CD4-positive, alpha-beta T cell treated with Interleukin-4 for 1 hour (primary cell): ENCODE data around the gene ACTA2.
"Not testable (repeated sequence)": the region's sequence is repeated elsewhere in the genome, so short reads cannot be mapped to it uniquely, and the experiment has no call there.

Experiments
- DNase-seq, 2 donors: peaks; one replicate each; pipeline ENCODE4 v3.0.0-alpha.2; 2020 to 2022

ACTA2 gene

DNA sequence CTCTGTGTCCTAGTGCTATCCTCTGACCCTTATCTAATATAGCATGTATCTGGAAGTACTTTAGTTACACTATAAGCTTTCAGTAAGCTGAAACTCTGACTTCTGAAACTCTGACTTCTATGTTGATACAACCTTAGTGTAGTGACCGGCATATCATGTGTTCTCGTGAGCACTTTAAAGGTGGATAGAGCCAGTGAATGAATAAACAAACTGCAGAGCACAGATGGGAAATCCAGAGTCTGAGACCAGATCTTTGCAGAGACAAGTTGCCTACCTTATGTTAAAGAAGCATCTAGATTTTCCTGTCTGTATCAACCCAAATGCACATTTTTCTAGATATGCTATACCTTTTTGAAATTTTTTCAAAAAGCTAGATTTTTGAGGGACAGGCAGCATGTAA is 3.5 kb downstream of the ACTA2 start:
- no peak for DNase-seq

DNA sequence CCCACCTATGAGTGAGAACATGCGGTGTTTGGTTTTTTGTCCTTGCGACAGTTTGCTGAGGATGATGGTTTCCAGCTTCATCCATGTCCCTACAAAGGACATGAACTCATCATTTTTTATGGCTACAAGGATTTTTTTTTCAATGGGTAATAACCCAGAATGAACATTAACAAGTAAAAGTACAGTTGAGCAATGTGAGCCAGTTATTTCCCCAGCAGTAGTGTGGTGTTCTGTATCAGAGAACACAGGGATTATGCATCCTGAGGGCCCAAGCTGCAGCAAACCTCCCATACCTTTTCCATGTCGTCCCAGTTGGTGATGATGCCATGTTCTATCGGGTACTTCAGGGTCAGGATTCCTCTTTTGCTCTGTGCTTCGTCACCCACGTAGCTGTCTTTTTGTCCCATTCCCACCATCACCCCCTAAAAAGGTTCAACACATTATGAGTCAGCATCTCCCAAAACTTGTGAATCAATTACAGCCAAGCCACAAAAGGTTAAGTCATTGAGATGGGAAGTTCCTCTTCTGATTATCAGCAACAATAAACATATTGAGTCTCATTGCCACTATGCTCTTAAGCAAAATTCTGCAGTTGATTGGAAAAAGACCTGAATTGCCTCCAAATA is 5.5 kb downstream of the ACTA2 start:
- no peak for DNase-seq

DNA sequence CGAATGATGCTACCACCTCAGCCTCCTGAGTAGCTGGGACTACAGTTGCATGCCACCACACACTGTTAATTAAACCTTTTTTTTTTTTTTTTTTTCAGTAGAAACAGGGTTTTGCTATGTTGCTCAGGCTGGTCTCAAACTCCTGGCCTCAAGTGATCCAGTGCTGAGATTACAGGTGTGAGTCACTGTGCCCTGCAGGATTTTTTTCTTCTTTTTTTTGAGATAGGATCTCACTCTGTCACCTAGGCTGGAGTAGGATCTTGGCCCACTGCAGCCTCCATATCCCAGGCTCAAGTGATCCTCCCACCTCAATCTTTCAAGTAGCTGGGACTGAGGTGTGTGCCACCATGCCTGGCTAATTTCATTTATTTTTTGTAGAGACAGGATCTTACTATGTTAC is 6.4 kb downstream of the ACTA2 start:
- no peak for DNase-seq

DNA sequence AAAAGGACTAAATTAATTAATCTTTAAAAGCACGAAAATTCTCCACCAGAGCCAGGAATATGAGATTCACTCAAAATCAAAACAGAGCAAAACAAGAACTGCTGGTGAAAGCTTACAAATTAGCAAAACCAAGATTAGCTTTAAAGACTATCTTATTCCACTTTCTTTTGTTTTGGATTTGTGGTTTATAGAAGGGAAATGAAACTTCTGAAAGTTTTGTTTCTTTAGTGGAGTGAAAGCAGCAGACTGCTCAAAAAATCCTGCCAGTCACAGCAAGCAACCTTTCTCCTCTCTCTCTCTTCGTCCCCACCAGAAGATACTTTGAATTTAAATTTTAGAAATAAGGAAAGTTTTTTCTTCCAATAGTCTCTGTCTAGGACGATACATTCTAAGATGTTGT is 7.8 kb downstream of the ACTA2 start:
- no peak for DNase-seq

DNA sequence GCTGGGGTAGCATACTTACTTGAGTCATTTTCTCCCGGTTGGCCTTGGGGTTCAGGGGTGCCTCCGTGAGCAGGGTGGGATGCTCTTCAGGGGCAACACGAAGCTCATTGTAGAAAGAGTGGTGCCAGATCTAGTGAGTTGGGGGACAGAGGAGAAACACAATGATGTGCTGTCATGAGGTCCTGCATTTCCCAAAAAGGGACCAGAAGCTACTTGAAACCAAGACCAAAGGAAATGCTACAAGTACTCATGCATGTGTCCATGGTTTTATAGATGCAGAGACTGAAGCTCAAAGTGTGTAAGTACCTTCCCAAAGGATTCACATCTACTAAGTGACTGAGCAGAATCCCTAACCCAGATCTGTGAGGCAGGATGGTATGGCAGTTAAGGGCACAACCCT is 8.8 kb downstream of the ACTA2 start:
- DNase-seq: no peak

DNA sequence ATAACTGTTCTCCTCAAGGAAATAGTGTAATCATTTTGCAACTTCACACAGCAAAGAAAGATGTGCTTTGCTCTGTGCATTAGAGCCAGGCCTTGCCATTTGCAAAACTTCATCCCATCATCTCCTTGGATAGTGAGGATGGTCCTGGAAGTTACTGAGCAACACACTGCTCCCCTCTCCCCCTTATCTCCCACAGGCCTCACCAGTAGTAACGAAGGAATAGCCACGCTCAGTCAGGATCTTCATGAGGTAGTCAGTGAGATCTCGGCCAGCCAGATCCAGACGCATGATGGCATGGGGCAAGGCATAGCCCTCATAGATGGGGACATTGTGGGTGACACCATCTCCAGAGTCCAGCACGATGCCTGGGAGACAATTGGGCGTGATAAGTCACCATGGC is 11.5 kb downstream of the ACTA2 start:
- DNase-seq: no peak

DNA sequence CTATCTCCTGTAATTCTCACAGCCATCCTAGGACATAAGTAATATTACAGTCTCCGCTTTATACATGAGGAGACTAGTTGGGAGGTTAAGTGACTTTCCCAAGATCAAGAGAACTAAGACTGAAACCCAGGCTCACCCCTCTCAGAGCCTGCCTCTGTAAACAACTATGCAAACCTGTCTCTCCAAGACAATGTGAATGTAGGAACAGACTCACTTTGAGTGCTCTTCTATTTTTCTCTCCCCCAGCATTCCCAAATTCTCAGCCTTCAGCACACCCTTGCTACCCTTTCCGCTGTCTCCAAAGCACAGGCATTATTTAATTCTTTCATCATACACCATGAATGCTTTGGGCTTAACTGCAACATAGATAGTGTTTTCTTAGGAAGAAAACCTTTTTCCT is 13.6 kb downstream of the ACTA2 start:
- DNase-seq: no peak

DNA sequence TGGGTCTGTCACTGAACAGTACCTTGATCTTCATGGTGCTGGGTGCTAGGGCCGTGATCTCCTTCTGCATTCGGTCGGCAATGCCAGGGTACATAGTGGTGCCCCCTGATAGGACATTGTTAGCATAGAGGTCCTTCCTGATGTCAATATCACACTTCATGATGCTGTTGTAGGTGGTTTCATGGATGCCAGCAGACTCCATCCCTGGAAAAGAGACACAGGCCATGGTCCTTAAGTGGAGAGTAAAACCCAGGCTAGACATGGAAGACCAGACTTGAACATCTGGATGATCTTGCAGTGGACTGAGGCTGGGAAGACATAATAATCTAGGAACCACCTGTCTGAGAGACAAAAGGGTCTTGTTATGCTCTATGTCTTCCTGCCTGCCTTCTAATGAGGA is 14.5 kb downstream of the ACTA2 start:
- no peak for DNase-seq

DNA sequence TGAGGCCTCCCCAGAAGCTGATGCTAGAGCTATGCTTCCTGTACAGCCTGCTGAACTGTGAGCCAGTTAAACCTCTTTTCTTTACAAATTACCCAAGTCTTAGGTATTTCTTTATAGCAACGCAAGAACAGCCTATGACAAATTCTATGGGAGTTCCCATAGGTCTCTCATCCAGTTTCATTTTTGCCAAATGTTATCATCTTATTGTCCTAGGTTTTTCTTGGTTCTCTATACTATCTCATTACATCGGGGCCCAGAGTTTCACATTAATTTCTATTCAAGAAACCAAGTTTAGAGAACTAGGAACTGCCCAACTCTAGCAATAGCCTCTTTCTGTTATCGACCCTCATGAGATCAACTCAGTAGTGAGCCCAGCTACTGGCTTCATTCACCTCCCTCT is 15.9 kb downstream of the ACTA2 start:
- DNase-seq: no peak

DNA sequence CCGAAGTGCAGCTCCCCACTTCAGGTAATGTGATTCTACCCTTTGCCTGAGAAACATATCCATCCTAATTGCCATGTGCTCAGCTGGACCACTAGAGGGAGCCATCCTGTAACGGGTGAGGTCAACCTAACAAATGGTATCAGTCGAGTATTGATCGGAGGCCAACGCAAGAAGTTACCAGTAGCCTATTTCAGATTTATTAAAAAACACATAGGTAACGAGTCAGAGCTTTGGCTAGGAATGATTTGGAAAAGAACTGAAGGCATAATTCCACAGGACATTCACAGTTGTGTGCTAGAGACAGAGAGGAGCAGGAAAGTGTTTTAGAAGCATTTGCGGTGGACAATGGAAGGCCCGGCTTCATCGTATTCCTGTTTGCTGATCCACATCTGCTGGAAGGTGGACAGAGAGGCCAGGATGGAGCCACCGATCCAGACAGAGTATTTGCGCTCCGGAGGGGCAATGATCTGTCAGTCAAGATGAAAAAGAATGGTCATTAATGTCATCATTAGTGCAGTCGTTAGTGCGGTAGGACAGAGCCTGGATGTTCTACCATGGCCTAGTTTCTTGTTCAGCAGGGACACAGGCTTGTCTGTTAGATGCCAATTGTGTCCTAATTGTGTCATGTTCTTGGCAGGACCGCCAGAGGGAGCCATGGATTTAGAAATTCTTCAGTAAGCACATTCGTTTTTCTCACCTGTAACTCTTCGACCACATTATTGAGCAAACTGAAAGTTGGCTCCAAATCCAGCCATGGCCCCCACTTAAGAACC is 17.5 kb downstream of the ACTA2 start:
- DNase-seq: peak; percentile 81 to 85

DNA sequence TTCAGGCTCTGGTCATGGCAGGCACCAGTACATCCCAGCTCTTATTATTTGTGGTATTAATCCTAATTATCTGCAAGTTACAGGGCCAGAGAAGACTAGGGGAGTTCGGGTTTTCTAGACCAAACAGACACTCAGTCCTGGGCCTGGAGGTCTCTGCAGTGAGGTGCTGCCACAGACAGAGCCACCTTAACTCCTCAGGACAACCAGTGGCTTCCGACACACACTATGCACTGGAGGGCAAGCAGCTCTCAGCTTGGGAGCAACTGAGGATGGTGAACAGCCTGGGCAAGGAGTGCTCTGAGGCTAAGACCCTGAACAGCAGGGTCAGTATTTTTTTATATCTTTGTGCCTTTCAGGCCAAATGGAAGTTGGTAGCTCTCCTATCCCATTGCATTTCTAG is 19.0 kb downstream of the ACTA2 start:
- DNase-seq: no peak

DNA sequence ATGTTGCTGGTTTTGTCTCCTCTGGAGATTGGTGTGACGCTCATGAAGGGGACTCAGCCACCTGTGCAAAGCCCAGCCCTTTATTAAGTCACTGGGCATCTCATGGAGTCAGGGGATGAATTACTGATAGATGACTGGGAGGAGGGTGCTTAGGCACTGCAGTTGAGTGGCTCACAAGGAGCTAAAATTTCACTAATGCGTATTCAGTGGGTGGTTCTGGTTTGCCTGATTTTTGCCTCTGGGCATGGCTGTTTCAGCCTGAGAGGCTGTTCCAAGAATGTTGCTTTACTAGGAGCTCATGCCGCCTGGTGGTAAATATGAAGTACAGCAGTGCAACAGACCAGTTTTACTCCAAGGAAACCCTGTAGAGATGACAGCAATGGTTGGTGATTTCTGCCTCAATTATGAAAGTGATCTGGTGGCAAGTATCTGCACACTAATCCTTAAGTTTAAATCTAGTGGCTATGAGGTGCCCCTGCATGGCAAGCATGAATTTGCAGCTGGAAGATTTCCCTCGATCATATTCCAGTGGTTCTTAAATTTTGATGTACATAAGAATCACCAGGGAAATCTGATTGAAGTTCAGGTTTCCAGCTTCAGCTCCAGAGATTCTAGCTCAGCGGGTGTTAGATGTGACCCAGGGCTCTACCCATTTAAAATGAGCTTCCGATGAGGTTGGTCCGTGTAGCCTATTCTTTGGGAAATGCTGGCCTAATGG is 19.9 kb downstream of the ACTA2 start:
- peak; percentile 51 to 71 for DNase-seq

DNA sequence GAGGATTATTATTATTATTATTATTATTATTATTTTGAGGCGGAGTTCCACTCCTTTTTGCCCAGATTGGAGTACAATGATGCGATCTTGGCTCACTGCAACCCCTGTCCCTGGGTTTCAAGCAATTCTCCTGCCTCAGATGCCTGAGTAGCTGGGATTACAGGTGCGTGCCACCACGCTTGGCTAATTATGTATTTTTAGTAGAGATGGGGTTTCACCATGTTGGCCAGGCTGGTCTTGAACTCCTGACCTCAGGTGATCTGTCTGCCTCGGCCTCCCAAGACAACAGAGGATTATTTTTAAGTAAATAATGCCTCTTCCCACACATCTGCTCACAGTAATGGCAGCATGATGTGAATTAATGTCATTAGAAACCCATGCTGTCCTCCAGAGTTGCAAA is 20.5 kb downstream of the ACTA2 start:
- not testable (repeated sequence) for DNase-seq

DNA sequence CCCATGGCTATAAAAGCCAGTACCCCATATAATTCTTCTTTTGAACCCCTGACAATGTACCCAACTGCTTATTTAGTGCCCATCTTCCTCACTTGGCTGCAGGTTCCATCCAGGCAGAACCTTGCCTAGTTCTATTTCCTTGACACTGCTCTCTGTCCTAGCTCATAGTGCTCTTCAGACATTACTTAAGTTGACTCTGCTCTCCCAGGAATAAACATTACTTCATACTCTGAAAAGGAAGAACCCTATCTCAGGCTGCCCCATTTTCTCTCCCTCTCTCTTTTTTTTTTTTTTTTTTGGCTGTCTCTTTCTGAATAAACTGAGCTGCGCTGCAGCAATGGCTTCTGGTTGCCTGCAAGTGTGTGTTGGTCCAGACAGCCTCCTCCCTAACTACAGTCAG is 21.0 kb downstream of the ACTA2 start:
- DNase-seq: no peak

DNA sequence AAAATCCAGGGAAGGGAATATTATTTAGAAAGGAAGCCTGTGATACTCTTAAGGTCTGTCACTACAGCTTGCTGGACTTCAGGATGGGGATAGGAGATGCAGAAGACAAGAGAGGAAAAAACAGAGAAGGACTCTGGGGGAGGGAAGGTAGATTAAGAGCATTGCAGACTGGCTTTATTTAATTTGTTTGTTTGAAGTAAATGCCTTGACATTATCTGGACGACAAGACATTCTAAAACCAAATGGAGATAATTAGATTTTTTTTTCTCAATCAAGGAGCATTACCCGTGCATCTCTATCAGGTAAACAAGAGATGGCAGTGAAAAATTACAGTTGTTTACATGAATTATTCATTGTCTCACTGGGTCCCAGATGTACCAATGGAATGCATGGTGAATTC is 24.3 kb downstream of the ACTA2 start:
- no peak for DNase-seq

DNA sequence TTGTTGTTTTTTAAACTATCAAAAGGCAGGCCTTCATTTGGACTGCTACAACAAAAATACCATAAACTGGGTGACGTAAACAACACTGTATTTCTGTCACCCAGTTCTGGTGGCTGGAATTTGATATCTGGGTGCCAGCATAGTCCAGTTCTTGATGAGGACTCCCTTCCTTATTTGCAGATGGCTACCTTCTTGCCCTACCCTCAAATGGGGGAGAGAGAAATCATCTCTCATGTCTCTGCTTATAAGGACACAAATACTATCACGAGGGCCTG is 25.2 kb downstream of the ACTA2 start:
- DNase-seq: no peak

DNA sequence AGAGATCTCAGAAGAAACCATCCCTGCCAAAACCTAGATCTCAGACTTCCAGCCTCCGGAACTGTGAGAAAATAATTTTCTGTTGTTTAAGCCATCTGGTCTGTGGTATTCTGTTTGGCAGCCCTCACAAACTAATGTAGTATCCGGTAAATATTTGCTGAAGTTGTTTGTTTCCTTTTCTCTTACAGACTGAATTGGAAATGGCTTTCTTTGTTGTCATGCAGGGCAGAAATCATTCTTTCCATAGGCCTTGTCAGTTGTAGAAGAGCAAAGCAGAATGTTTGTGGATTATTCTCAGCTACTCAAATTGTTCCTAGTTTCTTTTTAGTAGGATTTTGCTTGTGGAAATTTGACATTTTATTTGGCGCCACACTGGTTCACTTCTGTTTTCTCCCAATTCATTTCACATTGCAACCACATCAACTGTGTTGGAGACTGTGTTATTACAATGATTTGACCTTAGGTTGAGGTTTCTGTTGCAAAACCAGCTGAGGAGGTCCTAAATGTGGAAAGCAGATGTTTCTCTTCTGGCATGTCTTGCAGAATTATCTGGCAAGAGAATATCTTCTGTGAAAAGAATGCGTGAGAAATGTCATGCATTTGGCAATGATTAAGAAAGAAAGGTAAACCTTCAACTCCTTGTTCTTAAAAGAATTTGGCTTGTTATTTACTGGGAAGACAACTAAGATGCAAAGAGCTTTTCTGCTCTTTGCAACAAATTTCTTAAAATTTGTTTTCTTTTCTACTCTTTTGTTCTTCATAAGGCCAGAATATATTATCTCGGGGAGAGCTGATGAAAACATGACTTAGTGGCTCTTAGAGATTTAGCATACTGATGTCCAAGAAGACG is 25.8 kb downstream of the ACTA2 start:
- no peak for DNase-seq

DNA sequence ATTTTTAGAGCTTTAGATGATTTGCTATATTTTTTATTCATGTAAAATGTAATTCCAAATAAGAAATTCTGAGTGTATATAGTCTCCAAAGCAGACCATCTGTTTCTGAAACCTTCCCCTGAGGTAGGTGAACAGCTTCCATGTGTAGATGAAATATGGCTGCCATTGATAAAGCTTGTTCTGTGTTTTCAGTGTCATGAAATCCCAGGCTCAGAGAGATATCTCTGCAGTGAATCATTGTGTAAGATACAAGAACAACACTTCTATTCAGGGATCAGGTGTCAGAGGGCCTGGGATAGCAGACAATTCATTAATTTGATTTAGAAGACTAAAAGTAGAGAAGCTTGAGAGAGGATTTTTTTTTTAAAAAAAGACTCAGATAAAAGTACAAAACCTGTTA is 29.1 kb downstream of the ACTA2 start:
- no peak for DNase-seq

DNA sequence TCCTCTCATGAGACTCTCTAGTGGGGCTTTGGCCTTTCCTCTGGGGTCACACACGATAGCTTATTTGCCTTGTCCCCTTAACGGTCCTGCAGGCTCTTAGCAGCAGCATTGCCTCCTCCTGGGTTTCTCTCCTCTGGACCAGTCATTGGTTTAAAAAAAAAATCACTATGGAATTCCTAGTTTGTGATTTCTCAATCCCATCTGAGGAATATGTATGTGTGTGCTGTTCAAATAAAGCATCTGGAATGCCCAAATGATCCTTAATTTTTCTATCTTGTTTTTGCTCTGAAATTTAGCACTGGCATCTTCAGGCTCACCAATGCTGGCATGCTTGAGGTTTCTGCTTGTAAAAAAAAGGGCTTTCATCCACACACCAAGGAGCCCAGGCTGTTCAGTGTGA is 30.5 kb downstream of the ACTA2 start:
- no peak for DNase-seq

DNA sequence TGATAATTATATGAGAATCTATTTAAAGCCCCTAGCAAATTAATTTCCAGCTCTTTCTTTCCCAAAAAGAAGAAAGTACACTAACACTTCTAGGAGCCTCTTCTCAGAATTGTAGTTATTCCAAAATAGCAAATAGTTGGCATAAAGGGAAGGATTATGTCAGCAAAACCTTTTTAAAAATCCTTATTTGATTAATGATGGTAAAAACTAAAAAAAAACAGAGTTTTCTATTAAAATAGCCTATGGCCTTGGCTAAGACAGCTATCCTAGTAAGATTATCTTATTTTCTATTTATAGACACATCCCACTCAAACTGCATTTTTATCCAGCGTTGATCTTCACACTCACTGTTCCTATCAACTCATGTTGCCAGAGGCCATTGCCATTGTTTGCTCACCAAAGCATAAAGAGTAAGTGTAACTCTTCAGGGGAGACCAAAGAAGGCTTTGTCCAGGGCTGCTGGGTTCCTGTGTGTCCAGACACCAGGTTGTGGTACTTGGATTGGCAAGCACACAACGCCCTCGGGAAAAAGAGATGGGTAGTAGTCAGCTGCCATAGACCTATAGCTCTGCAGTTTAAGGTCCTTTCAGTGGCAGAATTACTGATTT is 31.5 kb downstream of the ACTA2 start:
- DNase-seq: no peak

DNA sequence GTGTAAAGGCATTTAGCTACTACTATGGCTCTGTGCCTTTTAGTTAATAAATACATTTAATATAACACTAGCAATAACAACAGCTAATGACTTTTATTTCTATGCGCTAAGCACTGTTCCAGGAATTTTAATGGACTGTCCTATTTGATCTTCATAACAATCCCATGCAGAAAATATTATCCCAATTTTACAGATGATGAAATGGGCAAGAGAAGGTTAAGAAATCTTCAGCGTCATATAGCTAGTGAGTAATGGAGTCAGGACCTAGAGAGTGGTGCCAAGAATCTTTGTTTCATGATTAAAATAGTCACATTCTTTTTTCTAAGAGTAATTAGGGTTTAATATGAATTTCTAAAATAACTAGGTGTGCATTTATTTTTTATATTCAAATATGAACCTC is 32.4 kb downstream of the ACTA2 start:
- no peak for DNase-seq

DNA sequence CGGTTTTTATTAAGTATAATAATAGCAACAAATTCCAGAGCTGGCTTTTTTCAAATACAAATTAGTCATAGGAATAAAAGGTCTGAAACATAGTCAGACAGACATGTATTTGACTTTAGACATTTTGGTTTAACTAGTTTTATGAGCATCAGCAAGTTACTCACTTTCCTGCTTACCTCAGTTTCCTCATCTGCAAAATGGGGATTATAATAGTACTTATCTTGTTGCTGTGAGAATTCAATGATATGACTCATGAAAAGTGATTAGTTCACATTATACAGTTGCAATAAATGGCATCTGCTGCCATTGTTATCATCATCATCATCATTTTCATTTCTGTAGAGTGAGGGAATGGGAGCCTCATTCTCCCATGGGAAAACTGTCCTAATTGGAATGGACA is 33.5 kb downstream of the ACTA2 start:
- DNase-seq: no peak
